ENCODE results near the gene C17orf114.

C17orf114 gene

GRCh38 chr17:4802228-4802627 is at the start of gene C17orf114:
Gene C17orf114 (minus strand): TSS chr17:4802328.
- Histone ChIP-seq H3K27me3 (ENCODE audit: control insufficient read depth, insufficient read depth, low read length, poor library complexity, severe bottlenecking) (no peaks in the 10 kb centered on the region), H3K27ac (ENCODE audit: insufficient read depth, low read depth, low read length, poor library complexity, severe bottlenecking) (no peak within 1 kb of the TSS), H3K36me3 (ENCODE audit: control insufficient read depth, insufficient read depth, low read length) (peaks cover 16% of the 10 kb centered on the region), H3K9me3 (ENCODE audit: control insufficient read depth, low read length) (no peaks in the 10 kb centered on the region), H3K4me3 (ENCODE audit: insufficient read depth, low read depth, low read length) (no peak within 1 kb of the TSS), H3K4me1 (ENCODE audit: control insufficient read depth, insufficient read depth, low read length) (no peaks in the 10 kb centered on the region)
- 86 to 87% methylated on average over 7 to 9 of the region's 9 CpGs for WGBS, 2 experiments

GRCh38 chr17:4851084-4851483 is 49.0 kb upstream of the C17orf114 start:
- H3K27ac ChIP-seq (ENCODE audit: insufficient read depth, low read depth, low read length, poor library complexity, severe bottlenecking), result no peak overlapping the region
- 90 to 91% methylated on average over 3 of the region's 3 CpGs for WGBS, 2 experiments

DNA sequence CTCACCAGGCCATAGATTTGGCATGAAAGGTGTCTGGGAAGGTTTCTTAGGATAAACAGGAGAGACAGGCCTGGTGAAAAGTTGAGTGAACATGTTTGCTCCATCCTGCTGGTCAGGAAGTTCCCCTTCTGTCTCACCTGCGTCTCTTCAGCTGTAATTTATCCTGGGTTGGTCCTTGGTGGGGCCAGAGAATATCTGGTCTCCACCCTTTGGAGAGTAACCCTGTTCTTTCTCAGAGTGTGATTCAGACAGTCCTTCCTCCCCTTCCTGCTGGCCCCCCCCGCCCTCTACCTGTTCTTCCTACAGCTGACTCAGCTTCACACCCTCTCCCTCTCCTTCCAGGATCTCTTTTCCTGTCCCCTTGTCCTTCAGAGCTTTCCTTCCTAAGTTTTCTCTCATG is 48.1 kb upstream of the C17orf114 start:
- Histone ChIP-seq H3K36me3 (ENCODE audit: control insufficient read depth, insufficient read depth, low read length) (no peaks in the 10 kb centered on the region), H3K4me3 (ENCODE audit: insufficient read depth, low read depth, low read length) (no peak overlapping the region), H3K27ac (ENCODE audit: insufficient read depth, low read depth, low read length, poor library complexity, severe bottlenecking) (no peak overlapping the region), H3K9me3 (ENCODE audit: control insufficient read depth, low read length) (no peaks in the 10 kb centered on the region), H3K27me3 (ENCODE audit: control insufficient read depth, insufficient read depth, low read length, poor library complexity, severe bottlenecking) (no peaks in the 10 kb centered on the region), H3K4me1 (ENCODE audit: control insufficient read depth, insufficient read depth, low read length) (peaks cover 14% of the 10 kb centered on the region)
- 87 to 92% methylated on average over 2 of the region's 2 CpGs for WGBS, 2 experiments

More at GRCh38 chr17:4851084-4851483, 49.0 kb upstream of the C17orf114 start:
- Histone ChIP-seq H3K4me3 (ENCODE audit: insufficient read depth, low read depth, low read length) (no peak overlapping the region), H3K4me1 (ENCODE audit: control insufficient read depth, insufficient read depth, low read length) (peaks cover 15% of the 10 kb centered on the region), H3K27me3 (ENCODE audit: control insufficient read depth, insufficient read depth, low read length, poor library complexity, severe bottlenecking) (no peaks in the 10 kb centered on the region), H3K9me3 (ENCODE audit: control insufficient read depth, low read length) (no peaks in the 10 kb centered on the region), H3K36me3 (ENCODE audit: control insufficient read depth, insufficient read depth, low read length) (no peaks in the 10 kb centered on the region)

- 59% methylated on average over 5 of the region's 5 CpGs for WGBS, 2 experiments
- Histone ChIP-seq H3K27ac (ENCODE audit: insufficient read depth, low read depth, low read length, poor library complexity, severe bottlenecking) (peak overlapping the region; percentile 3), H3K27me3 (ENCODE audit: control insufficient read depth, insufficient read depth, low read length, poor library complexity, severe bottlenecking) (no peaks in the 10 kb centered on the region), H3K9me3 (ENCODE audit: control insufficient read depth, low read length) (no peaks in the 10 kb centered on the region), H3K4me3 (ENCODE audit: insufficient read depth, low read depth, low read length) (no peak overlapping the region), H3K4me1 (ENCODE audit: control insufficient read depth, insufficient read depth, low read length) (peaks cover 13% of the 10 kb centered on the region), H3K36me3 (ENCODE audit: control insufficient read depth, insufficient read depth, low read length) (no peaks in the 10 kb centered on the region)
Observed at GRCh38 chr17:4849011-4849536, 46.9 kb upstream of the C17orf114 start.

GRCh38 chr17:4846635-4847390 is 44.7 kb upstream of the C17orf114 start:
- Histone ChIP-seq H3K27me3 (ENCODE audit: control insufficient read depth, insufficient read depth, low read length, poor library complexity, severe bottlenecking) (no peaks in the 10 kb centered on the region), H3K36me3 (ENCODE audit: control insufficient read depth, insufficient read depth, low read length) (no peaks in the 10 kb centered on the region), H3K27ac (ENCODE audit: insufficient read depth, low read depth, low read length, poor library complexity, severe bottlenecking) (no peak overlapping the region), H3K4me1 (ENCODE audit: control insufficient read depth, insufficient read depth, low read length) (peaks cover 8% of the 10 kb centered on the region), H3K9me3 (ENCODE audit: control insufficient read depth, low read length) (no peaks in the 10 kb centered on the region), H3K4me3 (ENCODE audit: insufficient read depth, low read depth, low read length) (no peak overlapping the region)
- 84 to 85% methylated on average over 13 of the region's 13 CpGs for WGBS, 2 experiments

GRCh38 chr17:4845118-4845517 is 43.0 kb upstream of the C17orf114 start:
- Histone ChIP-seq H3K27me3 (ENCODE audit: control insufficient read depth, insufficient read depth, low read length, poor library complexity, severe bottlenecking) (no peaks in the 10 kb centered on the region), H3K9me3 (ENCODE audit: control insufficient read depth, low read length) (no peaks in the 10 kb centered on the region), H3K4me3 (ENCODE audit: insufficient read depth, low read depth, low read length) (no peak overlapping the region), H3K27ac (ENCODE audit: insufficient read depth, low read depth, low read length, poor library complexity, severe bottlenecking) (no peak overlapping the region), H3K4me1 (ENCODE audit: control insufficient read depth, insufficient read depth, low read length) (peaks cover 8% of the 10 kb centered on the region), H3K36me3 (ENCODE audit: control insufficient read depth, insufficient read depth, low read length) (no peaks in the 10 kb centered on the region)
- 90 to 94% methylated on average over 5 of the region's 5 CpGs for WGBS, 2 experiments

GRCh38 chr17:4843321-4844000 is 41.3 kb upstream of the C17orf114 start:
- Histone ChIP-seq H3K27ac (ENCODE audit: insufficient read depth, low read depth, low read length, poor library complexity, severe bottlenecking) (no peak overlapping the region), H3K4me1 (ENCODE audit: control insufficient read depth, insufficient read depth, low read length) (no peaks in the 10 kb centered on the region), H3K4me3 (ENCODE audit: insufficient read depth, low read depth, low read length) (no peak overlapping the region), H3K36me3 (ENCODE audit: control insufficient read depth, insufficient read depth, low read length) (no peaks in the 10 kb centered on the region), H3K9me3 (ENCODE audit: control insufficient read depth, low read length) (no peaks in the 10 kb centered on the region), H3K27me3 (ENCODE audit: control insufficient read depth, insufficient read depth, low read length, poor library complexity, severe bottlenecking) (no peaks in the 10 kb centered on the region)
- 82 to 85% methylated on average over 9 of the region's 9 CpGs for WGBS, 2 experiments

- H3K9me3 ChIP-seq (ENCODE audit: control insufficient read depth, low read length), result no peaks in the 10 kb centered on the region
- H3K4me3 ChIP-seq (ENCODE audit: insufficient read depth, low read depth, low read length), result no peak overlapping the region
- H3K27me3 ChIP-seq (ENCODE audit: control insufficient read depth, insufficient read depth, low read length, poor library complexity, severe bottlenecking), result no peaks in the 10 kb centered on the region
- H3K36me3 ChIP-seq (ENCODE audit: control insufficient read depth, insufficient read depth, low read length), result no peaks in the 10 kb centered on the region
- peaks cover 6% of the 10 kb centered on the region for H3K4me1 ChIP-seq (ENCODE audit: control insufficient read depth, insufficient read depth, low read length)
- 95 to 97% methylated on average over 3 of the region's 3 CpGs for WGBS, 2 experiments
- H3K27ac ChIP-seq (ENCODE audit: insufficient read depth, low read depth, low read length, poor library complexity, severe bottlenecking), result no peak overlapping the region
Observed at GRCh38 chr17:4842376-4842775, 40.2 kb upstream of the C17orf114 start.

- no peak overlapping the region for H3K27ac ChIP-seq (ENCODE audit: insufficient read depth, low read depth, low read length, poor library complexity, severe bottlenecking)
- WGBS, 2 experiments, result 81 to 84% methylated on average over 10 of the region's 10 CpGs
- no peak overlapping the region for H3K4me3 ChIP-seq (ENCODE audit: insufficient read depth, low read depth, low read length)
- H3K36me3 ChIP-seq (ENCODE audit: control insufficient read depth, insufficient read depth, low read length), result no peaks in the 10 kb centered on the region
- H3K9me3 ChIP-seq (ENCODE audit: control insufficient read depth, low read length), result no peaks in the 10 kb centered on the region
- H3K4me1 ChIP-seq (ENCODE audit: control insufficient read depth, insufficient read depth, low read length), result peaks cover 6% of the 10 kb centered on the region
- no peaks in the 10 kb centered on the region for H3K27me3 ChIP-seq (ENCODE audit: control insufficient read depth, insufficient read depth, low read length, poor library complexity, severe bottlenecking)
Observed at GRCh38 chr17:4840893-4841242, 38.7 kb upstream of the C17orf114 start.
